Progenitor cell of endocrine pancreas (in vitro differentiated cells): ENCODE data around the gene SND1. TPM values are rescaled to one million over a fixed set of nuclear protein-coding genes. Genes with fewer than 3 reads are reported as not detected.

Experiments used
- DNase-seq: peaks from one replicate; pipeline ENCODE4 v3.0.0; 2021; ENCODE audit warnings: low spot score; ENCODE audit not compliant: unreplicated experiment
- H3K27ac Mint-ChIP-seq: 2 replicates; pipeline ENCODE4 v1.8.0; 2021; ENCODE audit warnings: mild to moderate bottlenecking, moderate library complexity, mixed read lengths
- H3K27me3 Mint-ChIP-seq: 2 replicates; pipeline ENCODE4 v1.8.0; 2021; ENCODE audit warnings: mixed read lengths
- H3K36me3 Mint-ChIP-seq: 2 replicates; pipeline ENCODE4 v1.8.0; 2022; ENCODE audit warnings: mixed read lengths; ENCODE audit not compliant: insufficient read depth
- H3K4me1 Mint-ChIP-seq: 2 replicates; pipeline ENCODE4 v1.8.0; 2021; ENCODE audit warnings: low read depth, mixed read lengths
- H3K4me3 Mint-ChIP-seq: 2 replicates; pipeline ENCODE4 v1.8.0; 2021; ENCODE audit warnings: low read depth, mild to moderate bottlenecking, moderate library complexity, mixed read lengths
- H3K9me3 Mint-ChIP-seq: 2 replicates; pipeline ENCODE4 v1.8.0; 2021; ENCODE audit warnings: low read depth, mixed read lengths
- CTCF ChIP-seq: fragments of 200-600 bp; sonication (generic); IDR thresholded peaks from one replicate; pipeline ENCODE4 v1.5.0; 2021; ENCODE audit warnings: antibody characterized with exemption, mild to moderate bottlenecking; ENCODE audit not compliant: unreplicated experiment
- total RNA-seq: library from RNA; stranded (reverse); gene quantifications from 2 replicates; pipeline ENCODE4 v1.2.1, GENCODE V29; 2021

SND1 gene
- total RNA-seq, 1 donor from 2014 or later: 213 TPM

GRCh38 chr7:127618042-127618441, 34.0 kb upstream of the SND1 start, which contains the start of gene PAX4:
Gene PAX4 (minus strand): TSS chr7:127618142. CDS start chr7:127615928, 2,214 bp downstream.
- DNase-seq: no peak
- Mint-ChIP-seq H3K9me3 (no peaks in the 10 kb centered on the region), H3K27ac (peak within 1 kb of the TSS; percentile 70), H3K4me3 (peak within 1 kb of the TSS; percentile 48), H3K4me1 (peaks cover 5% of the 10 kb centered on the region), H3K36me3 (no peaks in the 10 kb centered on the region), H3K27me3 (peaks cover 83% of the 10 kb centered on the region)
- TF ChIP-seq CTCF: no peak

- Mint-ChIP-seq H3K36me3 (no peaks in the 10 kb centered on the region), H3K4me3 (no peak overlapping the region), H3K9me3 (no peaks in the 10 kb centered on the region), H3K27ac (peak overlapping the region; percentile 9), H3K4me1 (peaks cover 5% of the 10 kb centered on the region), H3K27me3 (peaks cover 77% of the 10 kb centered on the region)
- no peak for DNase-seq
- TF ChIP-seq CTCF: no peak
Observed at GRCh38 chr7:127618775-127619174, 33.2 kb upstream of the SND1 start.

- Mint-ChIP-seq H3K36me3 (no peaks in the 10 kb centered on the region), H3K27ac (peak overlapping the region; percentile 73), H3K27me3 (peaks cover 78% of the 10 kb centered on the region), H3K4me3 (peak overlapping the region; percentile 61), H3K9me3 (peaks cover 3% of the 10 kb centered on the region), H3K4me1 (peaks cover 5% of the 10 kb centered on the region)
- TF ChIP-seq CTCF: no peak
- DNase-seq: no peak
Observed at GRCh38 chr7:127619681-127620405, 32.2 kb upstream of the SND1 start.

- H3K27ac Mint-ChIP-seq: no peak overlapping the region
- no peak for TF ChIP-seq CTCF
- peaks cover 75% of the 10 kb centered on the region for H3K27me3 Mint-ChIP-seq
- peak overlapping the region; percentile 61 for H3K4me3 Mint-ChIP-seq
- no peaks in the 10 kb centered on the region for H3K36me3 Mint-ChIP-seq
- peaks cover 5% of the 10 kb centered on the region for H3K4me1 Mint-ChIP-seq
- H3K9me3 Mint-ChIP-seq: peaks cover 3% of the 10 kb centered on the region
- DNase-seq: no peak
Observed at GRCh38 chr7:127620406-127621233, 31.4 kb upstream of the SND1 start.

- Mint-ChIP-seq H3K27me3 (peaks cover 32% of the 10 kb centered on the region), H3K4me3 (no peak overlapping the region)
- DNase-seq: no peak
Observed at GRCh38 chr7:127625331-127625730, 26.7 kb upstream of the SND1 start.

More at GRCh38 chr7:127625331-127625730, 26.7 kb upstream of the SND1 start:
- peaks cover 3% of the 10 kb centered on the region for H3K4me1 Mint-ChIP-seq
- TF ChIP-seq CTCF: no peak
- peaks cover 3% of the 10 kb centered on the region for H3K9me3 Mint-ChIP-seq
- H3K36me3 Mint-ChIP-seq: no peaks in the 10 kb centered on the region
- no peak overlapping the region for H3K27ac Mint-ChIP-seq
